ENCODE data around the gene CELF1. TPM values are rescaled to one million over a fixed set of nuclear protein-coding genes. Genes with fewer than 3 reads are reported as not detected.

CELF1 gene
- polyA plus RNA-seq, 1 donor (not counting 4 experiments of a cell fraction or from before 2014, with no cell fraction given) = 110 TPM

DNA sequence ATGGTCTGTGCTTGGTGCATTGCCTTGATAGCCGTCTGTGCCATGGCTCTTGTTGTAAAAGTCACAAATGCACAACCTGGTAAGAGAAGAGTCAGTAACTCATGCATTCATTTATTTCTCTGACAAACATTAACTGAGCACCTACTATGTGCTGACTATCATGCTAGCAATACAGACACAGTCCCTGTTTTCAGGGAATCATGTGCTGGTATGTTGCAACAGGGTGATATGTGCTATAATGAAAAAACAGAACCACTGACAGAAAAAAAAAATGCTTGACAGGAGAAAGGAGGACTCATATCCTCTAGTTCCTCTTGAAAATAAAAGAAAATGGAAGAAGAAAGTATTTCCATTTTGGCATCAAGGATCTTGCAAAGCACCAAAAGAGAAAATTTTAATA, 69.5 kb downstream of the CELF1 start:
- dilution Hi-C loops (cut with MboI; ENCODE audit: extremely low pct_ligation_motif_present, low sequenced_read_pairs) = no loop called here
- Histone ChIP-seq H3K4me3 (ENCODE audit: control insufficient read depth in 2 of 3, extremely low read depth in 1 of 3, insufficient read depth in 2 of 3, low read depth in 1 of 3, low read length in 3 of 3) (no peak overlapping the region), H3K9me1 (ENCODE audit: control insufficient read depth, extremely low read depth, insufficient read depth, low read length) (peaks cover 2% of the 10 kb centered on the region), H3K4me1 (ENCODE audit: control insufficient read depth, extremely low read depth, insufficient read depth, low read length) (peaks cover 6% of the 10 kb centered on the region), H3K27me3 (ENCODE audit: control insufficient read depth, extremely low read depth, insufficient read depth, low read length) (no peaks in the 10 kb centered on the region), H2AFZ (ENCODE audit: control insufficient read depth, low read length) (no peak overlapping the region), H3K27ac (ENCODE audit: control insufficient read depth, insufficient read depth, low read length) (no peak overlapping the region), H3K4me2 (ENCODE audit: control insufficient read depth, extremely low read depth, insufficient read depth, low read depth, low read length) (no peak overlapping the region), H3K79me2 (ENCODE audit: control insufficient read depth, insufficient read depth, low read length) (peaks cover 4% of the 10 kb centered on the region), H3K36me3 (ENCODE audit: control insufficient read depth in 2 of 2, extremely low read depth in 1 of 2, insufficient read depth in 2 of 2, low read length in 2 of 2) (peaks cover 32% of the 10 kb centered on the region in 2 experiments), H3K9me3 (ENCODE audit: control insufficient read depth, low read depth, low read length) (no peaks in the 10 kb centered on the region), H3K9ac (ENCODE audit: control insufficient read depth, extremely low read depth, insufficient read depth, low read length) (no peak overlapping the region), H4K20me1 (ENCODE audit: control insufficient read depth, extremely low read depth, insufficient read depth, low read length) (no peaks in the 10 kb centered on the region)
- DNase-seq (ENCODE audit: low read depth, low spot score) (no peak), FAIRE-seq (no peak)
- TF ChIP-seq, protein P1, sequence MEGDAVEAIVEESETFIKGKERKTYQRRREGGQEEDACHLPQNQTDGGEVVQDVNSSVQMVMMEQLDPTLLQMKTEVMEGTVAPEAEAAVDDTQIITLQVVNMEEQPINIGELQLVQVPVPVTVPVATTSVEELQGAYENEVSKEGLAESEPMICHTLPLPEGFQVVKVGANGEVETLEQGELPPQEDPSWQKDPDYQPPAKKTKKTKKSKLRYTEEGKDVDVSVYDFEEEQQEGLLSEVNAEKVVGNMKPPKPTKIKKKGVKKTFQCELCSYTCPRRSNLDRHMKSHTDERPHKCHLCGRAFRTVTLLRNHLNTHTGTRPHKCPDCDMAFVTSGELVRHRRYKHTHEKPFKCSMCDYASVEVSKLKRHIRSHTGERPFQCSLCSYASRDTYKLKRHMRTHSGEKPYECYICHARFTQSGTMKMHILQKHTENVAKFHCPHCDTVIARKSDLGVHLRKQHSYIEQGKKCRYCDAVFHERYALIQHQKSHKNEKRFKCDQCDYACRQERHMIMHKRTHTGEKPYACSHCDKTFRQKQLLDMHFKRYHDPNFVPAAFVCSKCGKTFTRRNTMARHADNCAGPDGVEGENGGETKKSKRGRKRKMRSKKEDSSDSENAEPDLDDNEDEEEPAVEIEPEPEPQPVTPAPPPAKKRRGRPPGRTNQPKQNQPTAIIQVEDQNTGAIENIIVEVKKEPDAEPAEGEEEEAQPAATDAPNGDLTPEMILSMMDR (optimal IDR thresholded peaks at IDR 0.05 in 1 of 3, IDR thresholded peaks at IDR 0.05 in 1 of 3, conservative IDR thresholded peaks at IDR 0.05 in 1 of 3; ENCODE audit: extremely low read depth in 1 of 3, insufficient read depth in 2 of 3, low read length in 3 of 3) = no peak
- no peak for TF ChIP-seq EZH2 (IDR thresholded peaks at IDR 0.05; ENCODE audit: low read length)

DNA sequence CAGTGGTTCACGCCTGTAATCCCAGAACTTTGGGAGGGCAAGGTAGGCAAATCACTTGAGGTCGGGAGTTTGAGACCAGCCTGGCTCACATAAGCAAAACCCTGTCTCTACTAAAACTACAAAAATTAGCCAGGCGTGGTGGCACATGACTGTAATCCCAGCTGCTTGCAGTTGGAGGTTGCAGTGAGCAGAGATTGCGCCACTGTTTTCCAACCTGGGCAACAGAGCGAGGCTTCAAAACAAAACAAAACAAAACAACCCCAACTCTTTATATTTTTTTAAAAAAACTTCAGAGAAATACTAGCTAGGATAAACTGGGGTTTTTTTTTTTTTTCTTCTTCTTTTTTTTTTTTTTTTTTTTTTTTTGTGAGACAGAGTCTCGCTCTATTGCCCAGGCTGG, 72.2 kb downstream of the CELF1 start:
- Histone ChIP-seq H3K36me3 (ENCODE audit: control insufficient read depth in 2 of 2, extremely low read depth in 1 of 2, insufficient read depth in 2 of 2, low read length in 2 of 2) (peaks cover 34 to 36% of the 10 kb centered on the region in 2 experiments), H3K27me3 (ENCODE audit: control insufficient read depth, extremely low read depth, insufficient read depth, low read length) (no peaks in the 10 kb centered on the region)

More for the DNA sequence above, 72.2 kb downstream of the CELF1 start:
- Histone ChIP-seq H3K9ac (ENCODE audit: control insufficient read depth, extremely low read depth, insufficient read depth, low read length) (no peak overlapping the region), H3K4me3 (ENCODE audit: control insufficient read depth in 2 of 3, extremely low read depth in 1 of 3, insufficient read depth in 2 of 3, low read depth in 1 of 3, low read length in 3 of 3) (no peak overlapping the region), H3K79me2 (ENCODE audit: control insufficient read depth, insufficient read depth, low read length) (peaks cover 11% of the 10 kb centered on the region), H3K9me3 (ENCODE audit: control insufficient read depth, low read depth, low read length) (no peaks in the 10 kb centered on the region), H3K4me1 (ENCODE audit: control insufficient read depth, extremely low read depth, insufficient read depth, low read length) (peaks cover 25% of the 10 kb centered on the region), H3K27ac (ENCODE audit: control insufficient read depth, insufficient read depth, low read length) (no peak overlapping the region), H2AFZ (ENCODE audit: control insufficient read depth, low read length) (no peak overlapping the region), H3K4me2 (ENCODE audit: control insufficient read depth, extremely low read depth, insufficient read depth, low read depth, low read length) (no peak overlapping the region), H4K20me1 (ENCODE audit: control insufficient read depth, extremely low read depth, insufficient read depth, low read length) (peaks cover 6% of the 10 kb centered on the region), H3K9me1 (ENCODE audit: control insufficient read depth, extremely low read depth, insufficient read depth, low read length) (peaks cover 2% of the 10 kb centered on the region)
- FAIRE-seq (no peak), DNase-seq (ENCODE audit: low read depth, low spot score) (no peak)
- dilution Hi-C loops (cut with MboI; ENCODE audit: extremely low pct_ligation_motif_present, low sequenced_read_pairs) = no loop called here
- TF ChIP-seq, protein P1 (optimal IDR thresholded peaks at IDR 0.05 in 1 of 3, IDR thresholded peaks at IDR 0.05 in 1 of 3, conservative IDR thresholded peaks at IDR 0.05 in 1 of 3; ENCODE audit: extremely low read depth in 1 of 3, insufficient read depth in 2 of 3, low read length in 3 of 3) = no peak
- no peak for TF ChIP-seq EZH2 (IDR thresholded peaks at IDR 0.05; ENCODE audit: low read length)

Data from keratinocyte (primary cell).